GM12872 (cell line): Measurements from ENCODE around the gene DOCK3.

Experiments used
- CTCF ChIP-seq: IDR thresholded peaks from 3 replicates; pipeline ENCODE4 v1.5.1; 2011; ENCODE audit warnings: low read depth, mild to moderate bottlenecking, low read length, moderate library complexity; ENCODE audit not compliant: insufficient read depth

The DOCK3 gene

GRCh38 chr3:50657816-50658215, 16.9 kb upstream of the DOCK3 start:
- TF ChIP-seq CTCF = no peak

DNA sequence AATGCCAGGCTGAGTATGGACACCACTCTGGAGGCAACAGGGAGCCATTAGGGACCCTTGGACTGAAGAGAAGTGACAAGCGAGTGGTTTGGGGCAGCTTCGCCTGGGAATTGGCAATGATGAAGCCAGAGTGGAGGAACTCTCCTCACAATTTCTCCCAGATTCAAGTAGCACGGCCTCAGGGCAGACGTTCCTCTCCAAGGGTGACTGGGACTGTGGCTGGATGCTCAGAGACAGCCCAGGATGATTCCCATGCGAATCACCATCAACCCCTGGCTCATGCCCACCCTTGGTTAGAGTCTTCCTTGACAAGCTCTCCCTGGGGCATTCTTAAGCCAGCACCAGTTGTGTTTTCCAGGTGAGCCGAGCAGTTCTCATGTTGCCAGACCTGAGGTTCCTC, 16.3 kb upstream of the DOCK3 start:
- TF ChIP-seq CTCF = no peak

DNA sequence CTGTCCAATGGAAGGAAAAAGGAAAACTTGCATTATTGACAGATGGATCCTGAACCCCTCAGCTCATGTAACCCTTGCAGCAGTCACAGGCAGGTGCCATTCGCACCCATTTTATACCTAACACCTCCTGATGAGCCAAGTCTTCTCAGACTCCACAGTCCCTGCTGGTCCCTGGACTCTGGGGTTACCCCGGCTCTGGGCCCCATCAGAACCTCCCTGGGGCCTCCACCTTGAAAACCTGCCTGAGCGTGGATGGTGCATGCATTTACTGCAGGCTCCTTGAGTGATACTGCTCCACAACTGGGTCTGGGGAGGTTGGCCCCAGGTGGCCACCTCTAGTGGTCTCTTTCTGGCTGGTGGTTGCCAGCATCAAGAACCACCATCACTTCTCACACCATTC, 15.9 kb upstream of the DOCK3 start:
- no peak for TF ChIP-seq CTCF

DNA sequence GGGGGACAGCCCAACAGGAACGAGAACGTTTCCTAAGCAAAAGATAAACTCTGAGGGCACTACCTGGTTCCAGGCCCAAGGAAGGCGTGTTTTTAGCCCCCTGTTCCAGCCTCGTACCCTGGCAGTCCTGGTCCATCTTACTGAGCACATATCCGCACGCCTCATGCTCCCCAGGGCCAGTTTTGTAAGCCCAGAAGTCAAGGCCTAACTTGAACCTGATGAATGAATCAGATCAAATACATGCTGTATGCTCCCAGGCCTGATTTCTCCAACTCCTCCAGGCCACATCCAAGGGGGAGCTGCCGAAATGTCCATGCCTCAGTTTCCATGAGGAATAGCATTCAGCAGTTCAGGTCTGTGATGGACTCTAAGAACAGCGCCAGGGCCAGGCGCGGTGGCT, 14.3 kb upstream of the DOCK3 start:
- no peak for TF ChIP-seq CTCF

- TF ChIP-seq CTCF = no peak
Observed at GRCh38 chr3:50661321-50661837, 13.3 kb upstream of the DOCK3 start.

GRCh38 chr3:50662408-50662807, 12.3 kb upstream of the DOCK3 start:
- no peak for TF ChIP-seq CTCF

DNA sequence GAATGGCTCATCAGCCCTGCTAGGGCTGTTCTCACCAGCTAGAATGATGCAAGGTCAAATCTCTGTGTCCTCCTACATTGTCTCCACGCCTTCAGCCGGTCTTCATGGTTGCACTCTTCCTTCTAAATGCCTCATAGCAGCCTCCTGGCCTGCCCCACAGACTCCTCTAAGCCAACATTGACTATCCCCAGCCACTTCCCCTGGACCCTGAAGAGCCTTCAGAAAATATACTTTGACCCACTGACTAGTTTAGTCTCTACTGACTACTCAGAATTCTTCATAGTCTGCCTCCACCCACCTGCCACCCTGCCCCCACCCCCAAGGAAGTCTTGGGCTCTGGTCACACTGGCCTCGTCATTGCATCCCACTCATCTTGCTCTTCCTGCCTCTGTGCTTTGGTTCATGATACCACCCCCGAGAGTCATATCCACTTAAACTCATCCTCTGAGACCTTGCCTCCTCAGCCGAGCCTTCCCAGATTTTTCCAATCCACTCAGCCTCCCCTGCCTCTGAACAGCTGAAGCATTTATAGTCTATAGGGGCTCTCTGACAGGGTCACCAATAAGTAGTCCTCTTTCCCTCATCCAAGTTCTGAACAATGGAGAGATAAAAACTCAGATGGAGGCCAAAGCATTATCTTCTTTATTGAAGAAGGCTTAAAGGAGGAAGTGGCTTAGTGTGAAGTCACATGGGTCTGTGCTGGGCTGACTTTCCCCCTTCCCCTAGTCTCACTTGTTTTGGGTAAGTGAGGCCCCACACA, 9.5 kb upstream of the DOCK3 start:
- no peak for TF ChIP-seq CTCF
